HCT116 (cell line): ENCODE measurements around the gene XPNPEP2. TPM values are rescaled to one million over a fixed set of nuclear protein-coding genes. Genes with fewer than 3 reads are reported as not detected.

ENCODE experiments used
- ATAC-seq: fragments of 200-7000 bp; cut with Tn5 transposase; 2 replicates; pipeline ENCODE4 v1.9.1; 2020; ENCODE audit warnings: mild to moderate bottlenecking, moderate library complexity
- BruUV-seq: library from RNA; stranded (reverse); fragments of 400-500 nt; replicated peaks from 2 replicates; lab custom pipeline; 2021; lab: Mats Ljungman, UMichigan
- CTCF ChIA-PET: fragments of 300-600 bp; sonication (Branson Sonifier 250); formaldehyde crosslinking; loops from one replicate; lab custom pipeline; 2021; ENCODE audit warnings: antibody characterized with exemption; lab: Charles Lee
- POLR2A ChIA-PET: fragments of 300-600, 350-600 bp; sonication (Branson Sonifier 250); formaldehyde crosslinking; loops from one replicate; lab custom pipeline; 2021; ENCODE audit warnings: antibody characterized with exemption; lab: Charles Lee
- RAD21 ChIA-PET, 2 experiments: fragments of 300-600 bp; sonication (Branson Sonifier 250); formaldehyde crosslinking; loops; one replicate each; lab custom pipeline; 2023; ENCODE audit warnings: low total read pairs in 2 of 2; ENCODE audit not compliant: uncharacterized antibody in 2 of 2, unreplicated experiment in 2 of 2, low non-redundant PET in 1 of 2; lab: Charles Lee
- DNase-seq: peaks from one replicate; pipeline ENCODE4 v3.0.0-alpha.2; 2010; ENCODE audit warnings: low read depth, low spot score
- H2AFZ ChIP-seq: fragments of 200-600 bp; shearing (Covaris generic), sonication (generic); 2 replicates; pipeline ENCODE4 v1.6.1; 2017; ENCODE audit warnings: low read depth, mixed run types, mixed read lengths, antibody characterized with exemption, low read length; ENCODE audit not compliant: poor library complexity, severe bottlenecking
- H3K27ac ChIP-seq: 2 replicates; pipeline ENCODE4 v1.5.1; 2012; ENCODE audit warnings: low read depth, low read length
- H3K27me3 ChIP-seq: fragments of 200-600 bp; sonication (generic); 2 replicates; pipeline ENCODE4 v1.6.1; 2016; ENCODE audit warnings: mixed run types, low read length, mixed read lengths; ENCODE audit not compliant: insufficient read depth
- H3K36me3 ChIP-seq, 2 experiments: fragments of 200-500 bp in 1 of 2; fragments of 200-600 bp in 1 of 2; sonication (Bioruptor generic) in 1 of 2; sonication (generic) in 1 of 2; 2 replicates each; pipeline versions ENCODE4 v1.5.1 to v1.6.1; 2014 to 2016; ENCODE audit warnings: low read length in 2 of 2, inconsistent platforms in 1 of 2, mixed read lengths in 1 of 2, mixed run types in 1 of 2; ENCODE audit not compliant: insufficient read depth in 2 of 2, control insufficient read depth in 1 of 2
- H3K4me1 ChIP-seq, 2 experiments: fragments of 200-600 bp in 1 of 2; sonication (generic) in 1 of 2; 2 replicates each; pipeline versions ENCODE4 v1.5.1 to v1.6.1; 2012 to 2017; ENCODE audit warnings: low read length in 2 of 2, inconsistent platforms in 1 of 2, mild to moderate bottlenecking in 1 of 2, mixed read lengths in 1 of 2, mixed run types in 1 of 2, moderate library complexity in 1 of 2; ENCODE audit not compliant: insufficient read depth in 2 of 2, control insufficient read depth in 1 of 2
- H3K4me2 ChIP-seq: fragments of 200-600 bp; sonication (generic); 2 replicates; pipeline ENCODE4 v1.6.1; 2017; ENCODE audit warnings: mixed run types, low read length, mixed read lengths
- H3K4me3 ChIP-seq, 2 experiments: fragments of 200-600 bp in 1 of 2; sonication (generic) in 1 of 2; replicated peaks in 1 of 2; 2 replicates each; pipeline ENCODE4 v1.5.1; 2011 to 2016; ENCODE audit warnings: low read length in 2 of 2, control low read depth in 1 of 2, low read depth in 1 of 2, mild to moderate bottlenecking in 1 of 2, mixed read lengths in 1 of 2, mixed run types in 1 of 2
- H3K79me2 ChIP-seq: fragments of 200-600 bp; sonication (generic); 2 replicates; pipeline ENCODE4 v1.6.1; 2017; ENCODE audit warnings: mild to moderate bottlenecking, mixed run types, low read length, moderate library complexity, mixed read lengths; ENCODE audit not compliant: insufficient read depth
- H3K9ac ChIP-seq: fragments of 200-600 bp; sonication (generic); 2 replicates; pipeline ENCODE4 v1.6.1; 2016; ENCODE audit warnings: low read length, mixed read lengths
- H3K9me2 ChIP-seq: fragments of 200-600 bp; sonication (generic), shearing (Covaris generic); 2 replicates; pipeline ENCODE4 v1.6.1; 2017; ENCODE audit warnings: mixed run types, mild to moderate bottlenecking, moderate library complexity; ENCODE audit not compliant: insufficient read depth
- H3K9me3 ChIP-seq, 2 experiments: fragments of 200-500 bp in 1 of 2; fragments of 200-600 bp in 1 of 2; sonication (Bioruptor generic) in 1 of 2; sonication (generic) in 1 of 2; 2 replicates each; pipeline ENCODE4 v1.6.1; 2014 to 2017; ENCODE audit warnings: low read length in 2 of 2, mixed read lengths in 2 of 2, inconsistent platforms in 1 of 2, low read depth in 1 of 2, mild to moderate bottlenecking in 1 of 2, mixed run types in 1 of 2, moderate library complexity in 1 of 2; ENCODE audit not compliant: control insufficient read depth in 1 of 2, insufficient read depth in 1 of 2
- H4K20me1 ChIP-seq: fragments of 200-600 bp; sonication (generic), shearing (Covaris generic); 2 replicates; pipeline ENCODE4 v1.6.1; 2017; ENCODE audit warnings: mixed run types, mild to moderate bottlenecking, moderate library complexity; ENCODE audit not compliant: insufficient read depth
- CBX3 ChIP-seq: IDR thresholded peaks from 2 replicates; pipeline ENCODE4 v1.6.1; 2012; ENCODE audit warnings: low read depth
- CEBPB ChIP-seq: IDR thresholded peaks from 2 replicates; pipeline ENCODE4 v1.6.1; 2012; ENCODE audit warnings: low read depth
- EGR1 ChIP-seq: IDR thresholded peaks from 2 replicates; pipeline ENCODE4 v1.6.1; 2012; ENCODE audit warnings: low read depth
- ELF1 ChIP-seq: IDR thresholded peaks from 2 replicates; pipeline ENCODE4 v1.6.1; 2012; ENCODE audit warnings: low read depth, borderline replicate concordance
- EZH2 ChIP-seq: fragments of 200-600 bp; sonication (generic); IDR thresholded peaks from 2 replicates; pipeline ENCODE4 v1.6.1; 2017; ENCODE audit warnings: antibody characterized with exemption, mixed run types
- EZH2phosphoT487 ChIP-seq: fragments of 200-600 bp; IDR thresholded peaks from 2 replicates; pipeline ENCODE4 v1.6.1; 2018; ENCODE audit warnings: antibody characterized with exemption, borderline replicate concordance
- FOSL1 ChIP-seq: IDR thresholded peaks from 2 replicates; pipeline ENCODE4 v1.6.1; 2012; ENCODE audit warnings: low read depth
- JUND ChIP-seq: IDR thresholded peaks from 2 replicates; pipeline ENCODE4 v1.6.1; 2012
- POLR2A ChIP-seq: IDR thresholded peaks from 2 replicates; pipeline ENCODE4 v1.7.0; 2011; ENCODE audit warnings: borderline replicate concordance; ENCODE audit not compliant: insufficient read depth, insufficient read length; ENCODE audit errors: extremely low read depth
- POLR2AphosphoS5 ChIP-seq: IDR thresholded peaks from 2 replicates; pipeline ENCODE4 v1.6.1; 2011; ENCODE audit warnings: mild to moderate bottlenecking, low read depth, low read length, moderate library complexity
- RAD21 ChIP-seq: IDR thresholded peaks from 2 replicates; pipeline ENCODE4 v1.6.1; 2012; ENCODE audit warnings: low read depth, mild to moderate bottlenecking
- SIN3A ChIP-seq: IDR thresholded peaks from 2 replicates; pipeline ENCODE4 v1.6.1; 2012; ENCODE audit warnings: low read depth
- SP1 ChIP-seq: IDR thresholded peaks from 2 replicates; pipeline ENCODE4 v1.6.1; 2012; ENCODE audit warnings: low read depth
- TCF7L2 ChIP-seq: IDR thresholded peaks from 2 replicates; pipeline ENCODE4 v1.7.0; 2011; ENCODE audit warnings: borderline replicate concordance, inconsistent platforms; ENCODE audit not compliant: insufficient read depth, insufficient read length; ENCODE audit errors: extremely low read depth
- ZFX ChIP-seq: fragments of 450-650 bp; IDR thresholded peaks from 2 replicates; pipeline ENCODE4 v1.6.1; 2017
- intact Hi-C: fragments of 100-400 bp; cut with micrococcal nuclease; formaldehyde crosslinking; loops from 2 replicates; pipeline ENCODE4 v1.10.0; 2022
- total RNA-seq: library from RNA; stranded (reverse); gene quantifications from one replicate; pipeline ENCODE4 v1.2.1, GENCODE V29; 2021; ENCODE audit not compliant: unreplicated experiment
- TF ChIP-seq, protein P1 (sequence below): IDR thresholded peaks from 2 replicates; pipeline ENCODE4 v1.6.1; 2012; ENCODE audit warnings: low read depth
- TF ChIP-seq, protein P2 (sequence below): IDR thresholded peaks from 2 replicates; pipeline ENCODE4 v1.6.1; 2012
- TF ChIP-seq, protein P3 (sequence below): IDR thresholded peaks from 2 replicates; pipeline ENCODE4 v1.6.1; 2012
- TF ChIP-seq, protein P4 (sequence below), 3 experiments: fragments of 200-600 bp in 1 of 3; sonication (generic) in 1 of 3; IDR thresholded peaks in 2 of 3; conservative IDR thresholded peaks in 1 of 3; 2 replicates each; pipeline ENCODE4 v1.5.1; 2012 to 2017; ENCODE audit warnings: low read depth in 2 of 3, low read length in 2 of 3, antibody characterized with exemption in 1 of 3, borderline replicate concordance in 1 of 3, control low read depth in 1 of 3, mild to moderate bottlenecking in 1 of 3, mixed read lengths in 1 of 3, mixed run types in 1 of 3, moderate library complexity in 1 of 3; ENCODE audit not compliant: insufficient read depth in 1 of 3
- TF ChIP-seq, protein P5 (sequence below): IDR thresholded peaks from 2 replicates; pipeline ENCODE4 v1.6.1; 2011; ENCODE audit warnings: mild to moderate bottlenecking, low read length, moderate library complexity; ENCODE audit not compliant: insufficient replicate concordance; ENCODE audit errors: extremely low read depth

Gene XPNPEP2
- total RNA-seq, 1 experiment from 2014 or later: not detected

DNA sequence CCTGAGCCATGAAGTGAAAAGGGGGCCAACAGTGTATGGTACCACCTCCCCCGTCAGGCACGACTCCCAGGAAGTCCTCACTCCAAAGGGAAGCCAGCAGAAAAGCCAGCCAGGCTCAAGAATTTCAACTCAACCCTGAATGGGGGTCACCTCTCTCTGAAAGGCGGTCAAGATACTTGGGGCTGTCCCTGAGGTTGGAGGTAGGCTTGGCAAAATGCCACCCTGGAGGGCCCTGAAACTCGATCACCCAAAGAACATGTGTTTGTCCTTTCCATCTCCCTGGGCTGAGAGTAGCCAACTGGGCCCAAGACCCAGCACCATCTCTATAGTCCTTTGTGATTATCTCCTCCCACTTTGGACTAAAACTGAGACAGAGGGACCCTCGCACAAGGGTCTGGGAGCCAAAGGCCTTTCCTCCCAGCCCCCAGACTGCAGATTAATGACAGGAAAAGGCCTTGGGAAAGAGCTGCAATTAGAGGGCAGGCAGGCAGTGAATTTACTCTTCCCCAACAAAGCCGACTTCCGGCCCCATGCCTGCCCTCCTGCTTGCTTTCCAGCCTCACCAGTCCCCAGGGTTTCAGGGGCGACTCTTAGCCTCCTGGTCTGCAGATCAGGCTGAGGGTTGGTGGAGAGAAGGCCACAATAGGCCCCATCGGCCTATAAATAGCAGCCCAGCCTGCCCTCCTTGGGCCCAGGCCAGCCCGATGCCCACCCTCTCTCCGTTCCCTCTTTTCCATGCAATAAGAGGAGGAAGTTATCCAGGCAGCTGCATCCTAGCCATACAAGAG, 46.6 kb downstream of the XPNPEP2 start:
- TF ChIP-seq POLR2AphosphoS5 (no peak), ELF1 (no peak), EZH2 (no peak), EGR1 (no peak), SIN3A (no peak), CBX3 (no peak), ZFX (no peak), FOSL1 (no peak), TCF7L2 (no peak), RAD21 (no peak), EZH2phosphoT487 (no peak), CEBPB (no peak), SP1 (no peak), JUND (no peak), POLR2A (no peak)
- TF ChIP-seq, protein P1, sequence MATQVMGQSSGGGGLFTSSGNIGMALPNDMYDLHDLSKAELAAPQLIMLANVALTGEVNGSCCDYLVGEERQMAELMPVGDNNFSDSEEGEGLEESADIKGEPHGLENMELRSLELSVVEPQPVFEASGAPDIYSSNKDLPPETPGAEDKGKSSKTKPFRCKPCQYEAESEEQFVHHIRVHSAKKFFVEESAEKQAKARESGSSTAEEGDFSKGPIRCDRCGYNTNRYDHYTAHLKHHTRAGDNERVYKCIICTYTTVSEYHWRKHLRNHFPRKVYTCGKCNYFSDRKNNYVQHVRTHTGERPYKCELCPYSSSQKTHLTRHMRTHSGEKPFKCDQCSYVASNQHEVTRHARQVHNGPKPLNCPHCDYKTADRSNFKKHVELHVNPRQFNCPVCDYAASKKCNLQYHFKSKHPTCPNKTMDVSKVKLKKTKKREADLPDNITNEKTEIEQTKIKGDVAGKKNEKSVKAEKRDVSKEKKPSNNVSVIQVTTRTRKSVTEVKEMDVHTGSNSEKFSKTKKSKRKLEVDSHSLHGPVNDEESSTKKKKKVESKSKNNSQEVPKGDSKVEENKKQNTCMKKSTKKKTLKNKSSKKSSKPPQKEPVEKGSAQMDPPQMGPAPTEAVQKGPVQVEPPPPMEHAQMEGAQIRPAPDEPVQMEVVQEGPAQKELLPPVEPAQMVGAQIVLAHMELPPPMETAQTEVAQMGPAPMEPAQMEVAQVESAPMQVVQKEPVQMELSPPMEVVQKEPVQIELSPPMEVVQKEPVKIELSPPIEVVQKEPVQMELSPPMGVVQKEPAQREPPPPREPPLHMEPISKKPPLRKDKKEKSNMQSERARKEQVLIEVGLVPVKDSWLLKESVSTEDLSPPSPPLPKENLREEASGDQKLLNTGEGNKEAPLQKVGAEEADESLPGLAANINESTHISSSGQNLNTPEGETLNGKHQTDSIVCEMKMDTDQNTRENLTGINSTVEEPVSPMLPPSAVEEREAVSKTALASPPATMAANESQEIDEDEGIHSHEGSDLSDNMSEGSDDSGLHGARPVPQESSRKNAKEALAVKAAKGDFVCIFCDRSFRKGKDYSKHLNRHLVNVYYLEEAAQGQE: no peak
- TF ChIP-seq, protein P2, sequence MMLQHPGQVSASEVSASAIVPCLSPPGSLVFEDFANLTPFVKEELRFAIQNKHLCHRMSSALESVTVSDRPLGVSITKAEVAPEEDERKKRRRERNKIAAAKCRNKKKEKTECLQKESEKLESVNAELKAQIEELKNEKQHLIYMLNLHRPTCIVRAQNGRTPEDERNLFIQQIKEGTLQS: no peak
- TF ChIP-seq, protein P3, sequence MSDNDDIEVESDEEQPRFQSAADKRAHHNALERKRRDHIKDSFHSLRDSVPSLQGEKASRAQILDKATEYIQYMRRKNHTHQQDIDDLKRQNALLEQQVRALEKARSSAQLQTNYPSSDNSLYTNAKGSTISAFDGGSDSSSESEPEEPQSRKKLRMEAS: no peak
- TF ChIP-seq, protein P4, sequence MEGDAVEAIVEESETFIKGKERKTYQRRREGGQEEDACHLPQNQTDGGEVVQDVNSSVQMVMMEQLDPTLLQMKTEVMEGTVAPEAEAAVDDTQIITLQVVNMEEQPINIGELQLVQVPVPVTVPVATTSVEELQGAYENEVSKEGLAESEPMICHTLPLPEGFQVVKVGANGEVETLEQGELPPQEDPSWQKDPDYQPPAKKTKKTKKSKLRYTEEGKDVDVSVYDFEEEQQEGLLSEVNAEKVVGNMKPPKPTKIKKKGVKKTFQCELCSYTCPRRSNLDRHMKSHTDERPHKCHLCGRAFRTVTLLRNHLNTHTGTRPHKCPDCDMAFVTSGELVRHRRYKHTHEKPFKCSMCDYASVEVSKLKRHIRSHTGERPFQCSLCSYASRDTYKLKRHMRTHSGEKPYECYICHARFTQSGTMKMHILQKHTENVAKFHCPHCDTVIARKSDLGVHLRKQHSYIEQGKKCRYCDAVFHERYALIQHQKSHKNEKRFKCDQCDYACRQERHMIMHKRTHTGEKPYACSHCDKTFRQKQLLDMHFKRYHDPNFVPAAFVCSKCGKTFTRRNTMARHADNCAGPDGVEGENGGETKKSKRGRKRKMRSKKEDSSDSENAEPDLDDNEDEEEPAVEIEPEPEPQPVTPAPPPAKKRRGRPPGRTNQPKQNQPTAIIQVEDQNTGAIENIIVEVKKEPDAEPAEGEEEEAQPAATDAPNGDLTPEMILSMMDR (IDR thresholded peaks at IDR 0.05 in 2 of 3, conservative IDR thresholded peaks at IDR 0.05 in 1 of 3; ENCODE audit: borderline replicate concordance in 1 of 3, insufficient read depth in 1 of 3, low read depth in 2 of 3, low read length in 2 of 3): no peak
- TF ChIP-seq, protein P5, sequence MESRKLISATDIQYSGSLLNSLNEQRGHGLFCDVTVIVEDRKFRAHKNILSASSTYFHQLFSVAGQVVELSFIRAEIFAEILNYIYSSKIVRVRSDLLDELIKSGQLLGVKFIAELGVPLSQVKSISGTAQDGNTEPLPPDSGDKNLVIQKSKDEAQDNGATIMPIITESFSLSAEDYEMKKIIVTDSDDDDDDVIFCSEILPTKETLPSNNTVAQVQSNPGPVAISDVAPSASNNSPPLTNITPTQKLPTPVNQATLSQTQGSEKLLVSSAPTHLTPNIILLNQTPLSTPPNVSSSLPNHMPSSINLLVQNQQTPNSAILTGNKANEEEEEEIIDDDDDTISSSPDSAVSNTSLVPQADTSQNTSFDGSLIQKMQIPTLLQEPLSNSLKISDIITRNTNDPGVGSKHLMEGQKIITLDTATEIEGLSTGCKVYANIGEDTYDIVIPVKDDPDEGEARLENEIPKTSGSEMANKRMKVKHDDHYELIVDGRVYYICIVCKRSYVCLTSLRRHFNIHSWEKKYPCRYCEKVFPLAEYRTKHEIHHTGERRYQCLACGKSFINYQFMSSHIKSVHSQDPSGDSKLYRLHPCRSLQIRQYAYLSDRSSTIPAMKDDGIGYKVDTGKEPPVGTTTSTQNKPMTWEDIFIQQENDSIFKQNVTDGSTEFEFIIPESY: no peak
- intact Hi-C loops: no loop called here

More for the DNA sequence above, 46.6 kb downstream of the XPNPEP2 start:
- no peak overlapping the region for H3K9ac ChIP-seq
- H3K27me3 ChIP-seq: no peaks in the 10 kb centered on the region
- ChIA-PET POLR2A (no interaction called here), CTCF (no interaction called here), RAD21 (no interaction called here)
- no peaks in the 10 kb centered on the region for H3K9me3 ChIP-seq
- no peak overlapping the region for H3K4me3 ChIP-seq
- no peak overlapping the region for H2AFZ ChIP-seq
- DNase-seq (no peak), ATAC-seq (no peak)
- H3K79me2 ChIP-seq: no peaks in the 10 kb centered on the region
- H3K4me2 ChIP-seq: no peak overlapping the region
- no peaks in the 10 kb centered on the region for H3K4me1 ChIP-seq
- no peaks in the 10 kb centered on the region for H4K20me1 ChIP-seq
- no peaks in the 10 kb centered on the region for H3K36me3 ChIP-seq
- H3K27ac ChIP-seq: no peak overlapping the region
- H3K9me2 ChIP-seq: no peaks in the 10 kb centered on the region
- BruUV-seq: no TSS peak
